Astrocyte of the cerebellum (primary cell): ENCODE results near the gene MATN3.
A peak's percentile ranks its signal among the peaks of the same experiment; 100 is the strongest.

ENCODE experiments used
- DNase-seq: peaks from one replicate; pipeline ENCODE4 v3.0.0-alpha.2; 2011; ENCODE audit warnings: low read depth
- H3K4me3 ChIP-seq: 2 replicates; pipeline ENCODE4 v1.5.1; 2011; ENCODE audit warnings: mild to moderate bottlenecking, low read depth, low read length, moderate library complexity
- CTCF ChIP-seq: IDR thresholded peaks from 2 replicates; pipeline ENCODE4 v1.5.1; 2012; ENCODE audit warnings: low read length, low read depth, moderate library complexity, mild to moderate bottlenecking; ENCODE audit errors: missing control alignments
- in situ Hi-C: cut with HindIII; loops from 2 replicates; pipeline ENCODE4 v1.10.0; 2017; ENCODE audit warnings: low sequenced_read_pairs

The MATN3 gene

DNA sequence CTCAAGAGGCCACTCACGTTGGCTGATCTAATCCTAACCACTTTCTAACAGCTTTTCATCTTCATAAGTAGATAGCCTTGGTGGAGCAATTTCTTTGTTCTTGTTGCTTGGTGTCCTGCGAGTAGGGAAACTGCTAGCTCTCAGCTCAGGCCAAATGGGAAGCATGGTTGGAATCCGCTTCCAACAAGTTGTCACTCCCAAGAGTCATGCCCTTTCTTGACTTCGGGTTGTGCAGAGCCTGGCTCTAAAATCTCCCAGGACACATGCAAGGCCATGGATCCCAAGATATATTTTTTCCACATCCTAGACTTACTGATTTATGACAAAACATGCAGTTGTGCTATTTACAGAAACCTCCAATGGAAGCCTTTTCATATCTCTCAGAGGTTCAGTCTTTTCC lies 7.3 kb upstream of the MATN3 start:
- no peak for DNase-seq
- no peak for TF ChIP-seq CTCF
- H3K4me3 ChIP-seq = no peak overlapping the region
- in situ Hi-C loops = loop anchor here (5.0 kb wide), 2 partner anchors 72 to 73 kb away; no protein-coding TSS in a partner anchor

DNA sequence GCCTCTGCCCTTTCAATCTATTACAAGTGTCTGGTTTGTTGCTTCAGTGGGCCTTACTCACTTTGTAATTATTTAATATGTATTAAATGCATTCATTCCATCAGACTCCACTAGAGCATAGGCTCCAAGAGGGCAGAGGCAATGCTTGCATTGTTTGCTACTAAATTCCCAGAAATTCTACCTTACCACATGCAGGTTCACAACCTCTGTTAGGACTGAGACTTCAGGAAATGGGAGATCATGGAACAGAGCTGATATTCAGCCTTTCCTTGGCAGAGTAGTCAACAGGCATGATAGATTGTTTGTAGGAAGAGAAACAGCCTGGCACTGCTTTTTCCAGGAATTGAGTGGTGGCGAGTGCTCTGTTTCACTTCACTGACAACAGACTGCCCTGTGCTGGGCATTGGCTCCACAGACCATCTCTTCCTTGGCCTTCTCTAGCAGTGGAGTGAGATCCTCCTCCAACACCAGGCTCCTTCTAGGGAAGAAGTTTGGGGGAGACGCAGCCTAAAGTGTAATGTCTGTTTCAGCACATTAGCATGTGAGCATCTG lies 6.2 kb upstream of the MATN3 start:
- TF ChIP-seq CTCF = no peak
- in situ Hi-C loops = no loop called here
- no peak overlapping the region for H3K4me3 ChIP-seq
- DNase-seq = no peak

- no peak for TF ChIP-seq CTCF
- H3K4me3 ChIP-seq = no peak overlapping the region
- in situ Hi-C loops = no loop called here
- no peak for DNase-seq
Observed at GRCh38 chr2:20016346-20016745, 3.9 kb upstream of the MATN3 start.

DNA sequence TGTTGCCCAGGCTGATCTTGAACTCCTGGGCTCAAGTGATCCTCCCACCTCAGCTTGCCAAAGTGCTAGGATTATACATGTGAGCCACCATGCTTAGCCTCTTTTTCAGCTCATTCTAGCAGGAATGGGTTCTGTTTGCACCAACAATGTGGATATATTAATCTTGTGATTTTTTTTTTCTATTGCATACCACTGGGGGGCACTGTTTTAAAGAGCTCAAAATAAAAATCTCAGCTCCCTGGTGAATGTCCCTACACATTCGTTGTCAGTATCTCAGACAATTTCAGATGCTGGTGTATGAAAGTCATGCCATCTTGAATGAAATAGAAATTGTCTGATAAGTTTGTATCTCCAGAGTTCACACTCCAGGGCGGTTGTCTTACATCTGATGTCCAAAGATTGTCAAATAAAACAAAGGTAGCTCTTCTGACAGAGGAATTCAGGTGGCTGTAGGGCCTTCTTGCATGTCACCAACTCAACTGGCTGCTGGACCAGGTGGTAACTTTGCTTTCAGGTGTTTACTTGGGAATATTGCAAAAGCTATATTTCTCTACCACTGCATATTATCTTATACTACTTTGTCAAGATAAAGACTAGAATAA lies 3.1 kb upstream of the MATN3 start:
- H3K4me3 ChIP-seq = no peak overlapping the region
- TF ChIP-seq CTCF = peak; percentile 50
- in situ Hi-C loops = no loop called here
- peak; percentile 47 for DNase-seq

- H3K4me3 ChIP-seq = peak overlapping the region; percentile 44
- DNase-seq = no peak
- no peak for TF ChIP-seq CTCF
- in situ Hi-C loops = no loop called here
Observed at GRCh38 chr2:20013126-20013849, 820 bp upstream of the MATN3 start.

GRCh38 chr2:20012032-20012281 lies 511 bp downstream of the MATN3 start:
- no peak for TF ChIP-seq CTCF
- in situ Hi-C loops = no loop called here
- peak overlapping the region; percentile 44 for H3K4me3 ChIP-seq
- DNase-seq = no peak
